GM19324 (cell line): ENCODE results near the gene EI24.

Experiments
- ATAC-seq: cut with Tn5 transposase; IDR thresholded peaks from one replicate; pipeline ENCODE4 v1.9.1; 2021; ENCODE audit warnings: mild to moderate bottlenecking, moderate library complexity; ENCODE audit not compliant: unreplicated experiment, low FRiP score

EI24 gene

DNA sequence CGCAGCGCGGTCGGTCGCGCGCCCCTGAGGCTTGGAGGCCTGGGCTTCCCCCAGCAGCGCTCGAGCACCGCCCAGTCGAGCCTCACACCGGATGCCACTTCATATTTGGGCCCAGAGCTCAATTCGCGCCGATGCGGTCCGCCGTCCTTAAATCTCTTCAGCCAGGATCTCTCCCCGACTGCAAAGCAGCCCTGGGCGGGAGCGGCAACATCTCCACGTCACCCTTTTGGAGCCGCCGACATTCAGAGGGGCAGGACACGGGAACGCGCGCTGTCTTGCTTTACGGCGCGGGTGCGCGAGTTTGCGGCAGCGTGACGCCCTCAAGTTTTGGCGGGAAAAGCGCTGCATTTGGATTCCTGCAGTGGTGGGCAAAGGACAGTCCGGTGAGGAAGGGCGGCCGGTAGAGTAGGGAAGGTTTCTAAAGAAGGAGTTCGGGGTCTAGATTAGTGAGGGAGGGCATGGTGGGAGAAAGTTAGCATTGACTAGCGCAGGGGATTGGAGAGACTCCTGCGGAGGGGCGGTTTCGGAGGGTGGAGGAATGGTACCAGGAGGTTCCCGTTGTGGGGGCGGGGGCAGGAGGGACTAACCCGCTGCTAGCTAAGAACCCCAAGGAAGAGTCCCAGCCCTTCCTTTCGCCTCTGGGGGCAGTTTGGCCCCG is 56.5 kb downstream of the EI24 start:
- ATAC-seq, result peak; percentile 90

DNA sequence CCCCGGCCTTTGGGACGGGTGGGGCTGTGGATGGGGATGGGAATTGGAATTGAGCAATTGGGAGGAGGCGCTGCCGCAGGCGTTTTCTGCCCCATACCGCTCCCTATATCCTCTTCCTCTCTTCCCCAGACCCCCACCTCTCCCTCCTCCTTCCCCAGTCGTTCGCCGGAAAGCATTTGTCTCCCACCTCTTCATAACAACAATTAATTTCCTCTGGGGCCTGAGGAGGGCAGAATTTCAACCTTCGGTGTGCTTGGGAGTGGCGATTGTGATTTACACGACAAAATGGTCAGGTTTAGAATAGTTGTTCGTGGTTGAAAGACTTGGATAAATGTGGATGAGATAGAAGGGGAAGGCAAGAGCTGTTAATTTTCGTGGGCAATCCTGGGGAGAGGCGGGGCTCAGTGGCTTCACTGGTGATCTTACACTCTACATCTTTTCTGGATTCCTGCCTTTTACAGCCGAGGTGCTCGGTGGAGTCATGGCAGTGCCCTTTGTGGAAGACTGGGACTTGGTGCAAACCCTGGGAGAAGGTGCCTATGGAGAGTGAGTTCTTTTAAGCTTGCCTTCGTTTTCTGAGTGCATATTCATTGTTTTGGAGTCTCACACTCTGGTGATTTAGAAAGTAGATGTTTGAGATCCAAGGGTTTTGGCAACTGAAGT is 57.1 kb downstream of the EI24 start:
- ATAC-seq, result peak; percentile 41

DNA sequence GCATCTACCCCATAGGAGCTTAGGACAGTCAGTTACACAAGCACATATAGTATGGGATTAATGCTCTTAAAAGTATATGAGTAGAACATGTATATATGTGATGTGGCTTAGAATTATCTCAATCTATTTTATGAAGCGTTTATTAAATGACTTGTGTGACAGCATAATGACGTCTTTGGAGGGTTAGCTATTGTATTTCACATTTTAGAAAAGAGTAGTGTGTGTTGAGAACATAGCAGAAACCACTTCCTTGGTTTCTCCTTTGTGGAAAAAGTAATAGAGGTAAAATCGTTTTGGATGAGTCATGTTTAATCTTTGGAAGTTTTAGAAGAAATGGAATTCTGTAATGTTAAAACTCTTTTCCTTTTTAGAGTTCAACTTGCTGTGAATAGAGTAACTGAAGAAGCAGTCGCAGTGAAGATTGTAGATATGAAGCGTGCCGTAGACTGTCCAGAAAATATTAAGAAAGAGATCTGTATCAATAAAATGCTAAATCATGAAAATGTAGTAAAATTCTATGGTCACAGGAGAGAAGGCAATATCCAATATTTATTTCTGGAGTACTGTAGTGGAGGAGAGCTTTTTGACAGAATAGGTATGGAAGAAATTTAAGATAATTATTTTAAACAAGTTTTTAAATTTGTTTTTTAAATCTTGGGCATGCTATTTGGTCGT is 58.1 kb downstream of the EI24 start:
- no peak for ATAC-seq
